ENCODE data around the gene VPS45.
"Not testable (repeated sequence)": the region's sequence is repeated elsewhere in the genome, so short reads cannot be mapped to it uniquely, and the experiment has no call there.

VPS45 gene

GRCh38 chr1:150142083-150142482 is 74.5 kb downstream of the VPS45 start:
- TF ChIP-seq CTCF (IDR thresholded peaks at IDR 0.05; ENCODE audit: borderline replicate concordance, extremely low read depth, low read length, poor library complexity, severe bottlenecking) = no peak
- no peak for TF ChIP-seq EZH2 (IDR thresholded peaks at IDR 0.05; ENCODE audit: borderline replicate concordance, low read depth, low read length, severe bottlenecking)
- Histone ChIP-seq H3K27ac (ENCODE audit: low read length) (no peak overlapping the region), H3K4me3 (ENCODE audit: low read depth in 1 of 2, low read length in 2 of 2) (no peak overlapping the region), H4K20me1 (ENCODE audit: insufficient read depth, low read length) (peaks cover 2% of the 10 kb centered on the region; the same call in 1 of the 2 replicates), H3K27me3 (ENCODE audit: insufficient read depth, low read length, poor library complexity) (no peaks in the 10 kb centered on the region), H3K79me2 (ENCODE audit: insufficient read depth, low read length) (no peaks in the 10 kb centered on the region), H3K36me3 (ENCODE audit: insufficient read depth, low read length) (peaks cover 7% of the 10 kb centered on the region; the same call in 1 of the 2 replicates), H3K4me1 (ENCODE audit: insufficient read depth, low read length) (peaks cover 7% of the 10 kb centered on the region), H3K9me3 (ENCODE audit: insufficient read depth, low read length, severe bottlenecking) (no peaks in the 10 kb centered on the region), H3K9ac (ENCODE audit: low read depth, low read length) (no peak overlapping the region), H2AFZ (ENCODE audit: low read depth, low read length) (no peak overlapping the region), H3K4me2 (ENCODE audit: insufficient read depth, low read length) (no peak overlapping the region)
- DNase-seq = no peak
- no peak for ATAC-seq (ENCODE audit: insufficient read depth, low read depth)

- H2AFZ ChIP-seq (ENCODE audit: low read depth, low read length) = no peak overlapping the region
- H3K9me3 ChIP-seq (ENCODE audit: insufficient read depth, low read length, severe bottlenecking) = no peaks in the 10 kb centered on the region
- H3K4me3 ChIP-seq (ENCODE audit: low read depth in 1 of 2, low read length in 2 of 2) = no peak overlapping the region
- H3K9ac ChIP-seq (ENCODE audit: low read depth, low read length) = no peak overlapping the region
- no peak overlapping the region for H3K27ac ChIP-seq (ENCODE audit: low read length)
- no peaks in the 10 kb centered on the region for H3K27me3 ChIP-seq (ENCODE audit: insufficient read depth, low read length, poor library complexity)
- H3K36me3 ChIP-seq (ENCODE audit: insufficient read depth, low read length) = peaks cover 7% of the 10 kb centered on the region; the same call in 1 of the 2 replicates
- H3K4me2 ChIP-seq (ENCODE audit: insufficient read depth, low read length) = no peak overlapping the region
- TF ChIP-seq CTCF (IDR thresholded peaks at IDR 0.05; ENCODE audit: borderline replicate concordance, extremely low read depth, low read length, poor library complexity, severe bottlenecking) = no peak
- TF ChIP-seq EZH2 (IDR thresholded peaks at IDR 0.05; ENCODE audit: borderline replicate concordance, low read depth, low read length, severe bottlenecking) = no peak
- no peaks in the 10 kb centered on the region for H4K20me1 ChIP-seq (ENCODE audit: insufficient read depth, low read length)
- H3K4me1 ChIP-seq (ENCODE audit: insufficient read depth, low read length) = peaks cover 25% of the 10 kb centered on the region
- ATAC-seq (ENCODE audit: insufficient read depth, low read depth) (no peak), DNase-seq (no peak)
- H3K79me2 ChIP-seq (ENCODE audit: insufficient read depth, low read length) = peaks cover 15% of the 10 kb centered on the region
Observed at GRCh38 chr1:150144606-150145005, 77.0 kb downstream of the VPS45 start.

GRCh38 chr1:150146016-150146415 is 78.4 kb downstream of the VPS45 start:
- not testable (repeated sequence) for H3K4me3 ChIP-seq (ENCODE audit: low read depth in 1 of 2, low read length in 2 of 2); H2AFZ ChIP-seq (ENCODE audit: low read depth, low read length); H3K4me2 ChIP-seq (ENCODE audit: insufficient read depth, low read length); DNase-seq; H3K27me3 ChIP-seq (ENCODE audit: insufficient read depth, low read length, poor library complexity); H3K27ac ChIP-seq (ENCODE audit: low read length); H3K9ac ChIP-seq (ENCODE audit: low read depth, low read length); H4K20me1 ChIP-seq (ENCODE audit: insufficient read depth, low read length); ATAC-seq (ENCODE audit: insufficient read depth, low read depth); H3K9me3 ChIP-seq (ENCODE audit: insufficient read depth, low read length, severe bottlenecking)
- H3K36me3 ChIP-seq (ENCODE audit: insufficient read depth, low read length) = peaks cover 12% of the 10 kb centered on the region
- H3K4me1 ChIP-seq (ENCODE audit: insufficient read depth, low read length) = peaks cover 26% of the 10 kb centered on the region
- H3K79me2 ChIP-seq (ENCODE audit: insufficient read depth, low read length) = peaks cover 27% of the 10 kb centered on the region

GRCh38 chr1:150146849-150147542 is 79.4 kb downstream of the VPS45 start:
- no peak overlapping the region for H3K4me3 ChIP-seq (ENCODE audit: low read depth in 1 of 2, low read length in 2 of 2)
- DNase-seq (no peak), ATAC-seq (ENCODE audit: insufficient read depth, low read depth) (no peak)
- no peaks in the 10 kb centered on the region for H3K9me3 ChIP-seq (ENCODE audit: insufficient read depth, low read length, severe bottlenecking)
- H3K9ac ChIP-seq (ENCODE audit: low read depth, low read length) = no peak overlapping the region
- no peak overlapping the region for H3K4me2 ChIP-seq (ENCODE audit: insufficient read depth, low read length)
- H3K27me3 ChIP-seq (ENCODE audit: insufficient read depth, low read length, poor library complexity) = no peaks in the 10 kb centered on the region
- H3K79me2 ChIP-seq (ENCODE audit: insufficient read depth, low read length) = peaks cover 37% of the 10 kb centered on the region
- TF ChIP-seq EZH2 (IDR thresholded peaks at IDR 0.05; ENCODE audit: borderline replicate concordance, low read depth, low read length, severe bottlenecking) (no peak), CTCF (IDR thresholded peaks at IDR 0.05; ENCODE audit: borderline replicate concordance, extremely low read depth, low read length, poor library complexity, severe bottlenecking) (no peak)
- H2AFZ ChIP-seq (ENCODE audit: low read depth, low read length) = no peak overlapping the region
- H3K27ac ChIP-seq (ENCODE audit: low read length) = no peak overlapping the region
- H4K20me1 ChIP-seq (ENCODE audit: insufficient read depth, low read length) = no peaks in the 10 kb centered on the region; the same call in 1 of the 2 replicates
- peaks cover 35% of the 10 kb centered on the region for H3K4me1 ChIP-seq (ENCODE audit: insufficient read depth, low read length)
- peaks cover 22% of the 10 kb centered on the region for H3K36me3 ChIP-seq (ENCODE audit: insufficient read depth, low read length)
